GM10266 (cell line): Measurements from ENCODE around the gene MADD.

Experiments
- DNase-seq: peaks from one replicate; pipeline ENCODE4 v3.0.0; 2012; ENCODE audit errors: extremely low spot score
- CTCF ChIP-seq: IDR thresholded peaks from 2 replicates; pipeline ENCODE4 v1.5.1; 2012; ENCODE audit warnings: mild to moderate bottlenecking, low read depth; ENCODE audit not compliant: control insufficient read depth, insufficient read depth; ENCODE audit errors: missing control alignments

Gene MADD

GRCh38 chr11:47234669-47235100 is 35.2 kb upstream of the MADD start:
- no peak for TF ChIP-seq CTCF
- DNase-seq = no peak

GRCh38 chr11:47235163-47235562 is 34.8 kb upstream of the MADD start:
- no peak for DNase-seq
- no peak for TF ChIP-seq CTCF

GRCh38 chr11:47236482-47236881 is 33.5 kb upstream of the MADD start:
- TF ChIP-seq CTCF = no peak
- no peak for DNase-seq

- DNase-seq = no peak
- TF ChIP-seq CTCF = no peak
These were observed 30.1 kb upstream of the MADD start for GRCh38 chr11:47239852-47240251.

GRCh38 chr11:47241841-47242301 is 28.1 kb upstream of the MADD start:
- DNase-seq = no peak
- no peak for TF ChIP-seq CTCF

GRCh38 chr11:47242596-47243192 is 27.2 kb upstream of the MADD start:
- DNase-seq = no peak
- no peak for TF ChIP-seq CTCF

- DNase-seq = no peak
- TF ChIP-seq CTCF = no peak
These were observed 26.5 kb upstream of the MADD start for GRCh38 chr11:47243454-47243853.
